ENCODE data around the gene IRGM.
"Not testable (repeated sequence)": the region's sequence is repeated elsewhere in the genome, so short reads cannot be mapped to it uniquely, and the experiment has no call there.

IRGM gene

GRCh38 chr5:150851039-150851438 is 4.7 kb downstream of the IRGM start:
- no peak overlapping the region for H3K4me3 ChIP-seq (ENCODE audit: low read length)
- no peak overlapping the region for H3K9ac ChIP-seq (ENCODE audit: low read length)
- no peaks in the 10 kb centered on the region for H3K9me2 ChIP-seq (replicated peaks; ENCODE audit: insufficient read depth, low read length)
- peaks cover 9% of the 10 kb centered on the region; the same call in 1 of the 2 replicates for H3K4me1 ChIP-seq (ENCODE audit: low read length)
- no peaks in the 10 kb centered on the region for H3K79me2 ChIP-seq (ENCODE audit: low read length)
- H2AFZ ChIP-seq (ENCODE audit: low read length) = no peak overlapping the region
- no peak for DNase-seq
- no peaks in the 10 kb centered on the region for H3K9me3 ChIP-seq (replicated peaks; ENCODE audit: insufficient read depth, low read length)
- H4K20me1 ChIP-seq (ENCODE audit: insufficient read depth, low read length) = no peaks in the 10 kb centered on the region
- H3F3A ChIP-seq (ENCODE audit: insufficient read depth, low read length) = no peaks in the 10 kb centered on the region
- no peak overlapping the region for H3K4me2 ChIP-seq (ENCODE audit: low read depth, low read length)
- TF ChIP-seq CTCF (IDR thresholded peaks at IDR 0.05; ENCODE audit: low read length) (no peak), EZH2phosphoT487 (IDR thresholded peaks at IDR 0.05; ENCODE audit: low read length) (no peak), EZH2 (optimal IDR thresholded peaks at IDR 0.05; ENCODE audit: low read depth, low read length) (no peak)
- no peaks in the 10 kb centered on the region for H3K36me3 ChIP-seq (replicated peaks; ENCODE audit: insufficient read depth, low read length)
- no peak overlapping the region for H3K27ac ChIP-seq (ENCODE audit: low read length)
- no peaks in the 10 kb centered on the region for H3K27me3 ChIP-seq (replicated peaks; ENCODE audit: insufficient read depth, low read length)

DNA sequence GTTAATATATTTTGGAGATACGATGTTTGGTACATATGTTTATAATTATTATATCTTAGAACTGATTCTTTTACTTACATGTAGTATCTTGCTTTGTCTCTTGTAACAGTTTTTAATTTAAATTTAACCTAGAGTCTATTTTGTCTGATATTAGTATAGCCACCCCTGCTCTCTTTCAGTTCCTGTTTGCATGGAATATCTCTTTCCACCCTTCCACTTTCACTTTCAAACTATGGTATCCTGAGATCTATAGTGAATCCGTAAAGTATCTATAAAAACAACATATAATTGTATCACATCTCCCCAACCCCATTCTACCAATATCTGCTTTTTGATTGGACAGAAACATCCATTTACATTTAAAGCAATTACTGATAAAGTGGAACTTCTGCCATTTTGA is 7.2 kb downstream of the IRGM start:
- 0 out of 2 replicates have a peak, but pooled peaks cover 6% of the 10 kb centered on the region for H3K4me1 ChIP-seq (ENCODE audit: low read length)
- no peak overlapping the region for H3K4me2 ChIP-seq (ENCODE audit: low read depth, low read length)
- no peaks in the 10 kb centered on the region for H3K79me2 ChIP-seq (ENCODE audit: low read length)
- no peak for TF ChIP-seq CTCF (IDR thresholded peaks at IDR 0.05; ENCODE audit: low read length)
- TF ChIP-seq EZH2phosphoT487 (IDR thresholded peaks at IDR 0.05; ENCODE audit: low read length) = no peak
- TF ChIP-seq EZH2 (optimal IDR thresholded peaks at IDR 0.05; ENCODE audit: low read depth, low read length) = no peak
- H3K27ac ChIP-seq (ENCODE audit: low read length) = no peak overlapping the region
- H3F3A ChIP-seq (ENCODE audit: insufficient read depth, low read length) = no peaks in the 10 kb centered on the region
- no peak for DNase-seq
- no peaks in the 10 kb centered on the region for H3K9me2 ChIP-seq (replicated peaks; ENCODE audit: insufficient read depth, low read length)
- H3K36me3 ChIP-seq (replicated peaks; ENCODE audit: insufficient read depth, low read length) = no peaks in the 10 kb centered on the region
- no peak overlapping the region for H3K4me3 ChIP-seq (ENCODE audit: low read length)
- no peaks in the 10 kb centered on the region for H3K27me3 ChIP-seq (replicated peaks; ENCODE audit: insufficient read depth, low read length)
- no peak overlapping the region for H2AFZ ChIP-seq (ENCODE audit: low read length)
- no peaks in the 10 kb centered on the region for H4K20me1 ChIP-seq (ENCODE audit: insufficient read depth, low read length)
- H3K9me3 ChIP-seq (replicated peaks; ENCODE audit: insufficient read depth, low read length) = no peaks in the 10 kb centered on the region
- no peak overlapping the region for H3K9ac ChIP-seq (ENCODE audit: low read length)

GRCh38 chr5:150856700-150857099 is 10.4 kb downstream of the IRGM start:
- H3K79me2 ChIP-seq (ENCODE audit: low read length); H2AFZ ChIP-seq (ENCODE audit: low read length); H3K36me3 ChIP-seq (replicated peaks; ENCODE audit: insufficient read depth, low read length); H3F3A ChIP-seq (ENCODE audit: insufficient read depth, low read length); H3K4me1 ChIP-seq (ENCODE audit: low read length); H3K9me3 ChIP-seq (replicated peaks; ENCODE audit: insufficient read depth, low read length); H3K9ac ChIP-seq (ENCODE audit: low read length); H3K9me2 ChIP-seq (replicated peaks; ENCODE audit: insufficient read depth, low read length); H3K4me3 ChIP-seq (ENCODE audit: low read length); DNase-seq; H3K4me2 ChIP-seq (ENCODE audit: low read depth, low read length); H3K27ac ChIP-seq (ENCODE audit: low read length); H4K20me1 ChIP-seq (ENCODE audit: insufficient read depth, low read length); H3K27me3 ChIP-seq (replicated peaks; ENCODE audit: insufficient read depth, low read length): not testable (repeated sequence)

GRCh38 chr5:150860246-150860821 is 14.0 kb downstream of the IRGM start:
- Histone ChIP-seq H3K4me2 (ENCODE audit: low read depth, low read length) (no peak overlapping the region), H3K4me3 (ENCODE audit: low read length) (no peak overlapping the region), H3K9me2 (replicated peaks; ENCODE audit: insufficient read depth, low read length) (no peaks in the 10 kb centered on the region), H3K9ac (ENCODE audit: low read length) (no peak overlapping the region), H3F3A (ENCODE audit: insufficient read depth, low read length) (no peaks in the 10 kb centered on the region), H4K20me1 (ENCODE audit: insufficient read depth, low read length) (no peaks in the 10 kb centered on the region), H3K79me2 (ENCODE audit: low read length) (no peaks in the 10 kb centered on the region), H3K27me3 (replicated peaks; ENCODE audit: insufficient read depth, low read length) (no peaks in the 10 kb centered on the region), H3K4me1 (ENCODE audit: low read length) (no peaks in the 10 kb centered on the region), H3K36me3 (replicated peaks; ENCODE audit: insufficient read depth, low read length) (no peaks in the 10 kb centered on the region), H3K27ac (ENCODE audit: low read length) (no peak overlapping the region), H2AFZ (ENCODE audit: low read length) (no peak overlapping the region), H3K9me3 (replicated peaks; ENCODE audit: insufficient read depth, low read length) (no peaks in the 10 kb centered on the region)
- TF ChIP-seq EZH2phosphoT487 (IDR thresholded peaks at IDR 0.05; ENCODE audit: low read length) (no peak), CTCF (IDR thresholded peaks at IDR 0.05; ENCODE audit: low read length) (no peak), EZH2 (optimal IDR thresholded peaks at IDR 0.05; ENCODE audit: low read depth, low read length) (no peak)
- no peak for DNase-seq

All from MM.1S (cell line).